Muscle layer of duodenum (tissue), 2 donors: Measurements from ENCODE around the gene PROK1.

ENCODE experiments used
- H3K27ac ChIP-seq: one replicate; pipeline ENCODE4 v1.7.0; 2013; ENCODE audit warnings: mild to moderate bottlenecking, low read length
- H3K27me3 ChIP-seq: one replicate; pipeline ENCODE4 v1.7.0; 2013; ENCODE audit warnings: low read depth, mild to moderate bottlenecking, control low read depth, low read length
- H3K36me3 ChIP-seq, 2 donors: one replicate each; pipeline ENCODE4 v1.7.0; 2013; ENCODE audit warnings: low read length in 2 of 2, control low read depth in 1 of 2, mild to moderate bottlenecking in 1 of 2; ENCODE audit not compliant: insufficient read depth in 2 of 2, control insufficient read depth in 1 of 2
- H3K4me1 ChIP-seq, 2 donors: one replicate each; pipeline ENCODE4 v1.7.0; 2013; ENCODE audit warnings: low read length in 2 of 2, mild to moderate bottlenecking in 2 of 2, control low read depth in 1 of 2, moderate library complexity in 1 of 2; ENCODE audit not compliant: insufficient read depth in 2 of 2, control insufficient read depth in 1 of 2
- H3K4me3 ChIP-seq, 2 donors: one replicate each; pipeline ENCODE4 v1.7.0; 2013; ENCODE audit warnings: low read length in 2 of 2, low read depth in 1 of 2, mild to moderate bottlenecking in 1 of 2
- H3K9me3 ChIP-seq, 2 donors: one replicate each; pipeline ENCODE4 v1.7.0; 2013; ENCODE audit warnings: low read length in 2 of 2, control low read depth in 1 of 2, mild to moderate bottlenecking in 1 of 2; ENCODE audit not compliant: control insufficient read depth in 1 of 2
- donor health status: healthy.

Gene PROK1

GRCh38 chr1:110471131-110471530, 20.2 kb downstream of the PROK1 start:
- H3K4me3 ChIP-seq, result no peak overlapping the region
- H3K27me3 ChIP-seq, result no peaks in the 10 kb centered on the region
- no peaks in the 10 kb centered on the region for H3K4me1 ChIP-seq
- H3K36me3 ChIP-seq, result no peaks in the 10 kb centered on the region
- no peak overlapping the region for H3K27ac ChIP-seq
- no peaks in the 10 kb centered on the region for H3K9me3 ChIP-seq

- Histone ChIP-seq H3K27ac (no peak overlapping the region), H3K9me3 (no peaks in the 10 kb centered on the region), H3K36me3 (no peaks in the 10 kb centered on the region), H3K27me3 (no peaks in the 10 kb centered on the region), H3K4me3 (no peak overlapping the region), H3K4me1 (no peaks in the 10 kb centered on the region)
Observed at GRCh38 chr1:110472546-110472945, 21.6 kb downstream of the PROK1 start.

GRCh38 chr1:110474444-110474843, 23.5 kb downstream of the PROK1 start:
- Histone ChIP-seq H3K27ac (no peak overlapping the region), H3K27me3 (no peaks in the 10 kb centered on the region), H3K4me1 (no peaks in the 10 kb centered on the region), H3K4me3 (no peak overlapping the region), H3K9me3 (no peaks in the 10 kb centered on the region), H3K36me3 (no peaks in the 10 kb centered on the region)

GRCh38 chr1:110475362-110476027, 24.5 kb downstream of the PROK1 start:
- no peak overlapping the region for H3K27ac ChIP-seq
- H3K4me1 ChIP-seq, result no peaks in the 10 kb centered on the region
- no peaks in the 10 kb centered on the region for H3K9me3 ChIP-seq
- no peak overlapping the region for H3K4me3 ChIP-seq
- no peaks in the 10 kb centered on the region for H3K27me3 ChIP-seq
- no peaks in the 10 kb centered on the region for H3K36me3 ChIP-seq

- no peaks in the 10 kb centered on the region for H3K36me3 ChIP-seq
- H3K4me3 ChIP-seq, result no peak overlapping the region
- H3K9me3 ChIP-seq, result no peaks in the 10 kb centered on the region
- H3K4me1 ChIP-seq, result no peaks in the 10 kb centered on the region
- H3K27me3 ChIP-seq, result no peaks in the 10 kb centered on the region
- H3K27ac ChIP-seq, result no peak overlapping the region
Observed at GRCh38 chr1:110476028-110476765, 25.2 kb downstream of the PROK1 start.

- H3K27me3 ChIP-seq, result no peaks in the 10 kb centered on the region
- H3K4me3 ChIP-seq, result no peak overlapping the region
- H3K36me3 ChIP-seq, result no peaks in the 10 kb centered on the region
- H3K9me3 ChIP-seq, result no peaks in the 10 kb centered on the region
- no peak overlapping the region for H3K27ac ChIP-seq
- no peaks in the 10 kb centered on the region for H3K4me1 ChIP-seq
Observed at GRCh38 chr1:110477041-110477440, 26.1 kb downstream of the PROK1 start.

- no peaks in the 10 kb centered on the region for H3K9me3 ChIP-seq
- no peak overlapping the region for H3K4me3 ChIP-seq
- no peaks in the 10 kb centered on the region for H3K27me3 ChIP-seq
Observed at GRCh38 chr1:110477445-110477957, 26.6 kb downstream of the PROK1 start.

GRCh38 chr1:110477967-110478640, 27.2 kb downstream of the PROK1 start:
- no peaks in the 10 kb centered on the region for H3K4me1 ChIP-seq
- no peak overlapping the region for H3K27ac ChIP-seq
- H3K4me3 ChIP-seq, result no peak overlapping the region
- H3K27me3 ChIP-seq, result no peaks in the 10 kb centered on the region
- H3K36me3 ChIP-seq, result no peaks in the 10 kb centered on the region
- no peaks in the 10 kb centered on the region for H3K9me3 ChIP-seq

More at GRCh38 chr1:110477445-110477957, 26.6 kb downstream of the PROK1 start:
- Histone ChIP-seq H3K27ac (no peak overlapping the region), H3K36me3 (no peaks in the 10 kb centered on the region), H3K4me1 (no peaks in the 10 kb centered on the region)

GRCh38 chr1:110478886-110479285, 27.9 kb downstream of the PROK1 start:
- H3K36me3 ChIP-seq, result no peaks in the 10 kb centered on the region
- H3K4me3 ChIP-seq, result no peak overlapping the region
- no peak overlapping the region for H3K27ac ChIP-seq
- H3K9me3 ChIP-seq, result no peaks in the 10 kb centered on the region
- no peaks in the 10 kb centered on the region for H3K4me1 ChIP-seq
- H3K27me3 ChIP-seq, result no peaks in the 10 kb centered on the region

GRCh38 chr1:110480356-110481096, 29.6 kb downstream of the PROK1 start:
- no peaks in the 10 kb centered on the region for H3K4me1 ChIP-seq
- H3K36me3 ChIP-seq, result no peaks in the 10 kb centered on the region

More at GRCh38 chr1:110480356-110481096, 29.6 kb downstream of the PROK1 start:
- Histone ChIP-seq H3K27ac (no peak overlapping the region), H3K4me3 (no peak overlapping the region), H3K27me3 (no peaks in the 10 kb centered on the region), H3K9me3 (no peaks in the 10 kb centered on the region)
